Ecto neural progenitor cell (in vitro differentiated cells): ENCODE measurements around the gene EBPL.
"Not testable (repeated sequence)": the region's sequence is repeated elsewhere in the genome, so short reads cannot be mapped to it uniquely, and the experiment has no call there.

ENCODE experiments used
- DNase-seq: peaks from one replicate; pipeline ENCODE4 v3.0.0-alpha.2; 2018; ENCODE audit warnings: low spot score

EBPL gene

DNA sequence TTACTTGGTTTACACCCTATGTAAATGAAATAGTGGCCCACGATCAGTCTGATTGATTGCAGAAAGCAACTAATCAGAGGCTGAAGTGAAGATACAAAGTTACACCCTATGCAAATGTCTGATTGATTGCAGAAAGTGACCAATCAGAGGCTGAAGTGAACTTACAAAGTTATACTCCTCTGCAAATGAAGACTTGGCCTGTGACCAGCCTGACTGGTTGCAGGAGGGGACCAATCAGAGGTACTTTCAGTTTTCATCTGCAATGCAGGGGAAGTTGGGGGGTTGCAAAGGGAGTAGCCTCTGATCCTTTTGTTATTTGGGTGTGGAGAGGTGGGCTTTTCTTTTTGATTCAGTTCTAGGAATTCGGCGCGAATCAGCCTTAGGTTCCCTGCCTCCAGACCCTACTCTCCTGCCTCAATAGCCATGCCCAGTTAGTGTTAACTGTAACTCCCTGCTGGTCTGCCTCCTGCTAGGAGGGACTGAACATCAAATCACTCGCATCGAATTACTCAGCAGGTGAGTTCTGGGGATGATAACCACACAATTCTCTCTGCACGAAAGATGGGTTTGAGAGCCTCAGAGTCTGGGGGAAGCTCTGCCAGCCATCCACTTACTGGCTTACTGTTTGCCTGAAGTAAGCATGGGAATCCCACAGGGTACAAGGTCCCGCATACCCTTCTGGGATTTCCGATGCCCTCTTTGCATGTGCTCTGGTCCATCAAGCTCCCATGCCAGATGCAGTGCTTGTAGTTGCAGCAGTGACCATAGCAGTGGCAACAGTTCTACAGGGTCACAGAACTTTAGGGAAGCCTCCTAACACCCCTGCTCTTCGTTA, 55.5 kb downstream of the EBPL start:
- no peak for DNase-seq

DNA sequence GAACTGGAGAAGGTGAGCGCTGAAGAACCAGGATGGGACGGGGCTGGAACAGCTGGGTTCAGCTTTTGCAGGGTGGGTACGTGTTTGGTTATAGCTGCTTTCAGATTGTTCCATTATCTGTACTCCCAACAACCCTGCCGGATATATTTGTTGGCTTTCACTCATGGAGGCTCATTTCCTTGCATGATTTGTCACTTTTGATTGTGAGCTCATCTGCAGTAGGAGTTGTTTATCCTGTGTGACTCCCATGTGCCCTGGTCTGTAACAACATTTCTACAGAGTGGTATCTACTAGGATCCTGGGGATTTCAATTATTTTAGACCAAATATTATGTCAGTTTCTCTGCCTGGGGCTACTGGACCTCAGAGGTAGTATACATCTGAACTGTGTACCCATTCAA, 57.6 kb downstream of the EBPL start:
- no peak for DNase-seq

DNA sequence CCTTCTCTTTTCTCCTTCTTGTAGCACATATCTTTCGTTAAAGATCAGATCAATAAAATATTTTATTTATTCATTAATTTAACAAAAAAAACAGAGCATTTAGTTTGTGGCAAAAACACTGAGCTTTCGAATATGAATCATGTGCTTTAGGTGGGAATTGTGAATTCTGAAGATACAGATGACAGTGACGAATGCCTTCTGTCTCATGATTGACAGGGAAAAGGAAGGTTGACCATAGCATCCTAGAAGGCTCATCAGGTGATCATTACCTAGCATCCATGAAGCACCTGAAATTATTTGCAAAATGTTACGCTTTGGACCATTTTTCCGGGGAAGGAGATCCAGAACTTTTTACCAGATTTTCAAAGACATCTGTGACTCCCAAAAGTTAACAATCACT, 59.1 kb downstream of the EBPL start:
- DNase-seq = no peak

DNA sequence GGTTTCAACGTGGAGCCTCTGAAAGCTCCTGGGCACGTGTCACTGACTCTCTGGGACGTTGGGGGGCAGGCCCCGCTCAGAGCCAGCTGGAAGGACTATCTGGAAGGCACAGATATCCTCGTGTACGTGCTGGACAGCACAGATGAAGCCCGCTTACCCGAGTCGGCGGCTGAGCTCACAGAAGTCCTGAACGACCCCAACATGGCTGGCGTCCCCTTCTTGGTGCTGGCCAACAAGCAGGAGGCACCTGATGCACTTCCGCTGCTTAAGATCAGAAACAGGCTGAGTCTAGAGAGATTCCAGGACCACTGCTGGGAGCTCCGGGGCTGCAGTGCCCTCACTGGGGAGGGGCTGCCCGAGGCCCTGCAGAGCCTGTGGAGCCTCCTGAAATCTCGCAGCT, 60.7 kb downstream of the EBPL start:
- DNase-seq = no peak

DNA sequence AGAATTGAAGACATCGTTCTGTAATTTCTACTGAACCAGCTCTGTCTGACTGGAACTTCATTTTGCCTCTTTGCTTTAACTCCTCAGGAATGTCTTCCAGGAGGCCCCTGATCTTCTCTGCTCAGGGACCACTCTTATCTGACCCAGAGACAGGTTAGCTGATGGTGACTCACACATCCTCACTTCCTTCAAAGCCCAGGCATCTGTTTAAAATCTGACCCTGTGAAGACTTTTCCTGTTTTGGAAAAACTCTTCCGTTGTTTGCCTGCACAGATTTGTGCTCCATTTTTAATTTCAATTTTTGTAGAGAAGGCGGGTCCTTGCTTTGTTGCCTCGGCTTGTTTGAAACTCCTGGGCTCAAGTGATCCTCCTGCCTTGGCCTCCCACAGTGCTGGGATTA, 61.3 kb downstream of the EBPL start:
- no peak for DNase-seq

DNA sequence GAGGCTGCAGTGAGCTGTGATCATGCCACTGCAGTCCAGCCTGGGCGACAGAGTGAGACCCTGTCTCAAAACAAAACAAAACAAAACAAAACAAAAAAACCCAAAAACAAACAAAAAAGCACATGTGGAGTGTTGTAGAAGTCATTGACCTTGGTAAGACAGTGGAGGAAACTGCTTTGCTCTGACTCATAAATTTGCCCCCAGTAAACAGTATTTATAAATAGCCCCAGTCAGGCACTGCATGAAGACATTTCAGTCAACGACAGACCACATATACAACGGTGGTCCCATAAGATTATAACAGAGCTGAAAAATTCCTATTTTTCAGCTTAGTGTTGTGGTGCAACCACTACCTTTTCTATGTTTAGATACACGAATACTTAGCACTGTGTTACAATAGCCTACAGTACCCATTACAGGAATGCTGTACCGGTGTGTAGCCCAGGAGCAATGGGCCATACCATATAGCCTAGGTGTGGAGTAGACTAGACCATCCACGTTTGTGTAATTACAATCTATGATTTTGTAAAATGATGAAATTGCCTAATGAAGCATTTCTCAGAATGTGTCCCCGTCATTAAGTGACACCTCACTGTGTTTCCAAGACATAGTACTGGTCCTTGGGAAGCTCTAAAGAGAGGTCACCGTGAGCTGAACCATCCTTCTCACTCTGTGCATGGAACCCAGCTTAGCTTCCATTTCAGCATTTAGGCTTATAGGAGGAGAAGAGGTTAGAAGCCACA, 61.9 kb downstream of the EBPL start:
- DNase-seq = no peak

DNA sequence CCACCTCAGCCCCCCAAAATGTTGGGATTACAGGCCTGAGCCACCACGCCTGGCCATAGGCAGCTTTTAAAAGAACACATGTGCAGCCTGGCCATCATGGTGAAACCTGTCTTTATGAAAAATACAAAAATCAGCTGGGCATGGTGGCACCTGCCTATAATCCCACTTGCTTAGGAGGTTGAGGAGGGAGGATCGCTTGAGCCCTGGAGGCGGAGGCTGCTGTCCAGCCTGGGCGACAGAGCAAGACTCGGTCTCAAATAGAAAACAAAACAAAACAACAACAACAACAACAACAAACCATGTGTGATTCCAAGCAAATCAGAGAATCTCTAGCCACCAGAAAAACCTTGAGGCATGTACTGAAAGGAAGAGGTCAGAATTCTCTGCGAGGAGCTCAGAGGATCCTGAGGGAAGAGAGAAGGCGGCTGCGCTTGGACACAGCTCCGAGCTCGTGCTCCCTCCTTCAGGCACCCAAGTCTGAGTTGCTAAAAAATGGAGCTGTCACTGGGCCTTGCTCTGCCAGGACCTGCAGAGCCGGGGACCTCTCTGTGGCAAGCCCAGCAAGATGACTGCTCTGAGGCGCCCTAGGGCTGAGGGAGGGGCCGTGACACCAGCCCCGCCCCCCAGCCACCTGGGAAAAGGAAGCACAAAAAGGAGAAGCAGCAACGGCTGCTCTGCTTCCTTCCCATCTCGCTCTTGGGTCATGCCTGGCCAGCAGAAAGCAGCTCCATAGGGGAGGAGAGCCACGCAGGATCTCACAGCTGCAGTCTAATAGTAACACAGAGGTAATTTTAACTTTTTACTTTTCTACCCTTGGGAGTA, 63.2 kb downstream of the EBPL start, which contains the start of gene ARL11:
ARL11 (plus strand) TSS at position 677 of the 822 bp plus-strand sequence. CDS start 1,941 bp downstream, outside the sequence.
- peak; percentile 69 for DNase-seq

DNA sequence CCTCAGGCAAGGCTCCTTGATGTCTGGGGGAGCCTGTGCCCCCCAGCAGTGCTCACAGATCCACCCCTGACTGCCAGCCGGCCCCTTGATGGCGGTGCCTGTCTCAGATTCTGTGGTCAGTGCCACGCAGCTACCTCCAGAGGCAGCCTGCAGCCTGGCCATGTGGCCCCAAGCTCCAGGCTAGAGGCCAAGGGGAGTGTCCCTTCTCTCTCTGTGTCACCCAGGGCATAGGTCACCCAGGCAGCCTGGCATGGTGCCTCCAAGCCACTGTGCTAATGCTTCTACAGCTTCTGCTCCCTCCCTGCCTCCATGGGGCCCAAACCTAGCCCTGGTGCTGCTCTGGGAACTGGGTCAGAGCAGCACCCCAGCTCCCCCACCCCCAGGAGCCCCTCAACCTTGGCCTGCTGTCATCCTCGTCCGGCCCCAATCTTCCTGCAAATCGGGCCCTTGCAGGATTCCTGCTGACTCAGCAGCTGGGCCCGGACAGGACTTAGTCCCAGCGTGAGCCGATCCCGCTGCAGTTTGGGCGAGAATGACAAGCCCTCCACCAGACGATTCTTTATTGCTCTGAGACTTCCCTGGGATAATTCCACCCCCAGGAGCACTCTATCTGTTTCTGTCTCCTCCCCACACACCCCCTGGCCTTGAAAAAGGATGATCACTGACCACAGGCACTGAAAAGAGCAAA, 65.8 kb downstream of the EBPL start:
- no peak for DNase-seq

DNA sequence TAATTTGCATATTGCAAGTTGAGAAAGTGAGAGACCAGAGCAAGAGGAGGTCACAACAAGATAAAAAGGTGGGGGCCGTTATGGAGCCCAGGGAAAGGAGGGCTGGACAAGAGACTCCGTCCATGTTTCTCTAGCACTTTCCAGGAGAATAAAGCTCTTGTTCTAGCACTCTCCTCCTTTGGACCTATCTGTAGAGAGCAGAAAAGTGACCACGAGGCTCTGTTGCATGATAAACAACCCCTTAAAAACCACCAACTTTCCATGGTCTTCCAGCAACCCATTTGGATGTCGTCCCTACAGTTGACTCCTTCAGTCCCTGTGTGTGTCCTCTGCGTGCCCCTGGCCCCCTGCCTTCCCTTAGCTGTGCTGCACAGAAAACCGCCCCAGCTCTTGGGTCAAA, 67.1 kb downstream of the EBPL start:
- no peak for DNase-seq

DNA sequence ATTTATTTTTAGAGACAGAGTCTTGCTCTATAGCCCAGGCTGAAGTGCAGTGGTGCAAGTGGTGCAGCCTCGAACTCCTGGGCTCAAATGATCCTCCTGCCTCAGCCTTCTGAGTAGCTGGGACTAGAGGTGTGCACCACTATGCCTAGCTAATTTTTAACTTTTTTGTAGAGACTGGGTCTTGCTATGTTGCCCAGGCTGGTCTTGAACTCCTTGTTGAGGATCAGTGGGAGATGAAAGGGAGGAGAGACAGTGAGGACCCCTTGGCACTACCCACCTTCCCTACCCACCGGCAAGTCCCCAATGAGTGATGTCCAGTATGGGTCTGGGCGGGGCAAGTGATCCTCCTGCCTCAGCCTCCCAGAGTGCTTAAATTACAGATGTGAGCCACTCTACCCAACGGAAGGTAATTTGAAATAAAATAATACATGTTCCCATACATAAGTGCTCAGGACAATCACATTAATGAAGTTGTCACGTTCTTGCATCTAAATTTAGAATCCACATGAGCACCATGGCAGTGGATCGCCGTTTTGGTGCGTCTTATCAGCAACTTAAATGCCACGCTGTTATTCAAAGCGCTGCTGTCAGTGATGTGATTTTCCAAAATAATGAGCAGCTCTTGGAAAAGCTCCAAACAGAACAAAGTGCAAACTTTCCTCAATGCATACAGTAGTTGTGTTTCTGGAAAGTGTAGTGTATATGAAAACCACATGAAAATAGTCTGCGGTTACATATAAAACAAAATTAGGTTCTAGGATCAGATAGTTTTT, 68.9 kb downstream of the EBPL start:
- no peak for DNase-seq

DNA sequence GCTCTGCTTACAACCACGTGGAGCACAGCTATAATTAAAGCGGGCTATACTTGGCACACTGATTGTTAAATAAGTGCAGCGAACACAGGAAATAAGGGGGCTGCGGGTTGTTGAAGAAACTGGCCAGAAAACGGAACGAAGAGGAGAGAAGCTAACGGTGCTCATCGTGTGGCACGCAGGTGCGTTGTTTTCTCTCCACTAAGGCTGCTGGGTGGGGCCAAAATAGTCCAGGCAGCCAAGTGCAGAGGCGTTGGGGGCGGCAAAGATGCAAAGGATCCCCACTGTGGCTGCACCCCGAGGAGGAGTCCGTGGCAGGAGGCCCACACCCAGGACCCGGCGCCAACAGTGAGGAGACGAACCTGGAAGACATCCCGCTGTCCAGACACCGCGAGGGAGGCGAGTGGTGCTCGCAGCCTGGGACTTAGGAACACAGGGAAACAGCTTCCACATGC, 71.1 kb downstream of the EBPL start:
- DNase-seq = no peak

DNA sequence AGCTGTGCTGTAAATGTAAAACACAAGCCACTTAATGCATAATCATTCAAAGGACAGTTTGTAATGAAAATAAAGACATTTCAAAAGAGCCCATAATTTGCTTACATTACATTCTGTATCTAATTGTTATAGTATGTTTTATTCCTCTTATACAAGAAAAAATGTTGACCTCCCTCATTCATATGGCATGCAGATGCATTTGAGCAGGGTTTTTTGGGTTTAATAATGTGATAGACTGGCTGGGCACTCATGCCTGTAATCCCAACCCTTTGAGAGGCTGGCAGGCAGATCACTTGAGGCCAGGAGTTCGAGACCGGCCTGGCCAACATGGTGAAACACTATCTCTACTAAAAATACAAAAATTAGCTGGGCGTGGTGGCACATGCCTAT, 74.6 kb downstream of the EBPL start:
- no peak for DNase-seq

DNA sequence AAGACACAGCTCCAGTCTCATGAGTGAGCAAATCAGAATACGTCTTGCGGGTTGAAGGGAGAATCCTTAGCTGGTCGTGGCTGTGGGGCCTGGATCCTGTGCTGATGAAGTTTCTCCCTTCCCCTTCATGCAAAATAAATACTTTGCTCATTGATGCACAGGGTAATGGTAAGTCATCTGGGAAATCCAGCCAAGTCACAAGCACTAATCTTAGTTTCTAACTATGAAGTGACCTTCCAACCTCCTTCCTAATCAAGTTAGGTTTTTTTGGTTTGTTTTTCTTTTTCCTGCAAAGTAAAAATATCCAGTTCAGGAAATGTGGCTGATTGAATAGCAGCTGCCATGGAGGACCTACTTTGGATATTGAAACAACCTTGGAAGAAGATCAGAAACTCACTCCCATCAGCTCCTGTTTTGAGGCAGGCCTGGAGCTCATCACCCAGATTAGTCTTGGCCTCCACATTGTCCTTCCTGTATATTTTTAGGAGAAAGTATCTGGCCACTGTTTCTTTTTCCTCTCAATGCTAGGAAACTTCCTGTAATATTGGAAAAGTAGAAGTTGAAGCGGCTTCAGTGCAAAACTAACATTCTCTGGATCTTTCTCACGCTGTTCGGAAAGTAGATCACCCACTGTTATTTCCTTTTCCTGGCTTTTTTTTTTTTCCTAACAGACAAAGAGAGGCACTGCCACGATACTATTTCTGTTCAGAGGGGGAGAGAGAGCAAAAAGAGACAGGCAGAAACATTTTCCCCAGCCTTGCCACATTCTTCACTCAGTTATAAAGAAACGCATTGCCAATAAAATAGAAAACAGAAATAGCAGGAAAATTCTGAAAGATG, 75.2 kb downstream of the EBPL start:
- DNase-seq = no peak

DNA sequence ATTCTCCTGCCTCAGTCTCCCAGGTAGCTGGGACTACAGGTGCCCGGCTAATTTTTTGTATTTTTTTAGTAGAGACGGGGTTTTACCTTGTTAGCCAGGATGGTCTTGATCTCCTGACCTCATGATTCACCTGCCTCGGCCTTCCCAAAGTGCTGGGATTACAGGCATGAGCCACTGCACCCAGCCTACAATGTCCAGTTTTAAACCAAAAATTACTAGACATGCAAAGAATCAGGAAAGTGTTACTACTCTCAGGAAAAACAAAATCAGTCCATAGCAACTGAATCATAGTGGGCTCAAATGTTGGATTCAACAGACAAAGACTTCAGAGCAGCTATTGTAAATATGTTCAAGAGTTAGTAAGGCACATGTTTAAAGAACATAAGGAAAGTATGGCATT, 79.2 kb downstream of the EBPL start:
- DNase-seq = not testable (repeated sequence)
